ENCODE results near the gene CMTM4.
"Not testable (repeated sequence)": the region's sequence is repeated elsewhere in the genome, so short reads cannot be mapped to it uniquely, and the experiment has no call there.

The CMTM4 gene

GRCh38 chr16:66616169-66616568 lies 80.4 kb downstream of the CMTM4 start:
- DNase-seq (ENCODE audit: low spot score), result no peak

- DNase-seq (ENCODE audit: low spot score), result no peak
Observed at GRCh38 chr16:66614161-66614802, 82.3 kb downstream of the CMTM4 start.

GRCh38 chr16:66612422-66612821 lies 84.1 kb downstream of the CMTM4 start:
- DNase-seq (ENCODE audit: low spot score), result no peak

- not testable (repeated sequence) for DNase-seq (ENCODE audit: low spot score)
Observed at GRCh38 chr16:66611911-66612310, 84.6 kb downstream of the CMTM4 start.

GRCh38 chr16:66610111-66610820 lies 86.3 kb downstream of the CMTM4 start:
- no peak for DNase-seq (ENCODE audit: low spot score)

- DNase-seq (ENCODE audit: low spot score), result no peak
Observed at GRCh38 chr16:66609139-66609510, 87.4 kb downstream of the CMTM4 start.

- peak; percentile 77 for DNase-seq (ENCODE audit: low spot score)
Observed at GRCh38 chr16:66608241-66609138, 88.1 kb downstream of the CMTM4 start.

- DNase-seq (ENCODE audit: low spot score), result no peak
Observed at GRCh38 chr16:66605979-66606751, 90.4 kb downstream of the CMTM4 start.

- DNase-seq (ENCODE audit: low spot score), result peak; percentile 29
Observed at GRCh38 chr16:66605177-66605978, 91.2 kb downstream of the CMTM4 start.

- peak; percentile 59 for DNase-seq (ENCODE audit: low spot score)
Observed at GRCh38 chr16:66604376-66605176, 92.0 kb downstream of the CMTM4 start, which contains the start of gene CMTM3. TSS of gene CMTM3 (plus strand) at chr16:66604704. CDS start at chr16:66604806, 102 bp downstream.

- peak; percentile 36 for DNase-seq (ENCODE audit: low spot score)
Observed at GRCh38 chr16:66603537-66604375, 92.8 kb downstream of the CMTM4 start.

- no peak for DNase-seq (ENCODE audit: low spot score)
Observed at GRCh38 chr16:66601471-66601870, 95.1 kb downstream of the CMTM4 start.

- DNase-seq (ENCODE audit: low spot score), result no peak
Observed at GRCh38 chr16:66600477-66600876, 96.1 kb downstream of the CMTM4 start.

GRCh38 chr16:66599726-66600125 lies 96.8 kb downstream of the CMTM4 start:
- DNase-seq (ENCODE audit: low spot score), result no peak

- peak; percentile 30 for DNase-seq (ENCODE audit: low spot score)
Observed at GRCh38 chr16:66598111-66598510, 98.4 kb downstream of the CMTM4 start.

- no peak for DNase-seq (ENCODE audit: low spot score)
Observed at GRCh38 chr16:66596986-66597848, 99.3 kb downstream of the CMTM4 start.

- not testable (repeated sequence) for DNase-seq (ENCODE audit: low spot score)
Observed at GRCh38 chr16:66596559-66596958, 100.0 kb downstream of the CMTM4 start.

GRCh38 chr16:66594739-66595138 lies 101.8 kb downstream of the CMTM4 start:
- DNase-seq (ENCODE audit: low spot score), result no peak

All from kidney capillary endothelial cell (primary cell).